Neural cell (in vitro differentiated cells): ENCODE measurements around the gene ESD. TPM values are rescaled to one million over a fixed set of nuclear protein-coding genes. Genes with fewer than 3 reads are reported as not detected.

Experiments used
- H2AFZ ChIP-seq: fragments of 200-600, 300-800 bp; sonication (generic), shearing (Covaris generic); 2 replicates; pipeline ENCODE4 v1.6.0; 2014; ENCODE audit warnings: low read depth, mild to moderate bottlenecking, antibody characterized with exemption, low read length, moderate library complexity
- H3F3A ChIP-seq: fragments of 200-600 bp; shearing (Covaris generic); 2 replicates; pipeline ENCODE4 v1.6.1; 2016; ENCODE audit warnings: mild to moderate bottlenecking, moderate library complexity, mixed read lengths, antibody characterized with exemption, low read length; ENCODE audit not compliant: insufficient read depth, poor library complexity, severe bottlenecking
- H3K27ac ChIP-seq: fragments of 200-600, 300-800 bp; sonication (generic), shearing (Covaris generic); 2 replicates; pipeline ENCODE4 v1.5.1; 2014; ENCODE audit warnings: mild to moderate bottlenecking, low read length, moderate library complexity
- H3K27me3 ChIP-seq: fragments of 300-800, 200-600 bp; sonication (generic), shearing (Covaris generic); 2 replicates; pipeline ENCODE4 v1.6.0; 2014; ENCODE audit warnings: mild to moderate bottlenecking, low read depth, low read length, moderate library complexity; ENCODE audit not compliant: insufficient read depth
- H3K36me3 ChIP-seq: fragments of 300-800, 200-600 bp; sonication (generic), shearing (Covaris generic); 2 replicates; pipeline ENCODE4 v1.5.1; 2014; ENCODE audit warnings: mild to moderate bottlenecking, antibody characterized with exemption, low read length, moderate library complexity; ENCODE audit not compliant: insufficient read depth
- H3K4me2 ChIP-seq: fragments of 300-800, 200-600 bp; sonication (generic), shearing (Covaris generic); 2 replicates; pipeline ENCODE4 v1.6.0; 2014; ENCODE audit warnings: mild to moderate bottlenecking, low read length
- H3K4me3 ChIP-seq: fragments of 300-800, 200-600 bp; sonication (generic), shearing (Covaris generic); 2 replicates; pipeline ENCODE4 v1.5.1; 2014; ENCODE audit warnings: mild to moderate bottlenecking, low read length, moderate library complexity
- H3K79me2 ChIP-seq: fragments of 200-600 bp; shearing (Covaris generic); replicated peaks from 2 replicates; pipeline ENCODE4 v1.6.0; 2014; ENCODE audit warnings: mild to moderate bottlenecking, low read length, moderate library complexity; ENCODE audit not compliant: insufficient read depth
- H3K9ac ChIP-seq: fragments of 300-800, 200-600 bp; sonication (generic), shearing (Covaris generic); 2 replicates; pipeline ENCODE4 v1.6.1; 2016; ENCODE audit warnings: mild to moderate bottlenecking, low read length, mixed read lengths
- H3K9me2 ChIP-seq: fragments of 200-600 bp; shearing (Covaris generic); 2 replicates; pipeline ENCODE4 v1.6.1; 2016; ENCODE audit warnings: mild to moderate bottlenecking, low read length, mixed read lengths; ENCODE audit not compliant: insufficient read depth
- H3K9me3 ChIP-seq: fragments of 200-600, 300-800 bp; sonication (generic), shearing (Covaris generic); 2 replicates; pipeline ENCODE4 v1.6.1; 2016; ENCODE audit warnings: mild to moderate bottlenecking, mixed run types, low read length, moderate library complexity, mixed read lengths
- H4K20me1 ChIP-seq: fragments of 200-600 bp; shearing (Covaris generic); 2 replicates; pipeline ENCODE4 v1.6.1; 2016; ENCODE audit warnings: mild to moderate bottlenecking, mixed run types; ENCODE audit not compliant: insufficient read depth
- CTCF ChIP-seq: fragments of 450-650 bp; IDR thresholded peaks from 2 replicates; pipeline ENCODE4 v1.5.1; 2014; ENCODE audit warnings: antibody characterized with exemption, mild to moderate bottlenecking, moderate library complexity; ENCODE audit not compliant: poor library complexity, severe bottlenecking
- EP300 ChIP-seq: fragments of 450-650 bp; conservative IDR thresholded peaks from 2 replicates; pipeline ENCODE4 v1.6.1; 2014; ENCODE audit warnings: antibody characterized with exemption, mild to moderate bottlenecking, moderate library complexity; ENCODE audit not compliant: poor library complexity, severe bottlenecking
- EZH2 ChIP-seq: fragments of 200-600, 300-800 bp; shearing (Covaris generic), sonication (generic); IDR thresholded peaks from 2 replicates; pipeline ENCODE4 v1.6.1; 2014; ENCODE audit warnings: antibody characterized with exemption, low read length, borderline replicate concordance, mild to moderate bottlenecking; ENCODE audit not compliant: insufficient read depth, poor library complexity, severe bottlenecking
- MXI1 ChIP-seq: fragments of 450-650 bp; conservative IDR thresholded peaks from 2 replicates; pipeline ENCODE4 v1.6.1; 2014; ENCODE audit warnings: antibody characterized with exemption, mild to moderate bottlenecking; ENCODE audit not compliant: poor library complexity, severe bottlenecking
- POLR2AphosphoS5 ChIP-seq: IDR thresholded peaks from 2 replicates; pipeline ENCODE4 v1.6.1; 2012
- RAD21 ChIP-seq: fragments of 450-650 bp; conservative IDR thresholded peaks from 2 replicates; pipeline ENCODE4 v1.6.1; 2014; ENCODE audit warnings: antibody characterized with exemption, mild to moderate bottlenecking, moderate library complexity
- SMC3 ChIP-seq: fragments of 450-650 bp; conservative IDR thresholded peaks from 2 replicates; pipeline ENCODE4 v1.6.1; 2014; ENCODE audit warnings: antibody characterized with exemption, mild to moderate bottlenecking, moderate library complexity; ENCODE audit not compliant: poor library complexity
- TAF1 ChIP-seq: IDR thresholded peaks from 2 replicates; pipeline ENCODE4 v1.6.1; 2012; ENCODE audit warnings: low read depth
- polyA plus RNA-seq: library from polyadenylated mRNA; depleted of rRNA; stranded (reverse); fragments of >200 nt; gene quantifications from 2 replicates; pipeline ENCODE4 v1.2.3, GENCODE V29; 2014
- TF ChIP-seq, protein P1 (sequence below): IDR thresholded peaks from 2 replicates; pipeline ENCODE4 v1.6.1; 2012; ENCODE audit warnings: borderline replicate concordance

ESD gene
- polyA plus RNA-seq, 1 donor from 2014 or later: 94.6 TPM

DNA sequence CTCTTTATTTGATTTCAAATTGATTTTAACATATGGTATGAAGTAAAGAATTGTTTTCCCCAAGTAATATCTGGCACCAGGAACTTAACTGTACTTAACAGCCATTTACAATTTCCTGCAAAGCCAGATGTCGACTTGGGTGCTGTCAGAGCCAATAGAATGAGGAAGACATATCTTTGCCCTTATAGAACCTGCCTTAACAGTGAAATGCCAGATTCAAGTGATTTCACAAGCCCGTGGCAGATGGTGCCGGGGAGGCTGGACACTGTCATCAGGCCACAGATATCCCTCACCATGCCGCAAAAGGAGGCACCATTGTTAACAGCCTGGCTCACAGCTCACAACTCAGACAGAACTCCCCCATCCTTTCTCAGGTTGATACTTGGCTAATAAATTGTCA is 48.7 kb downstream of the ESD start:
- no peaks in the 10 kb centered on the region for H3F3A ChIP-seq
- H3K9me3 ChIP-seq: no peaks in the 10 kb centered on the region
- no peak overlapping the region for H3K27ac ChIP-seq
- H3K9ac ChIP-seq: no peak overlapping the region
- H3K36me3 ChIP-seq: no peaks in the 10 kb centered on the region
- H3K4me2 ChIP-seq: no peak overlapping the region
- H2AFZ ChIP-seq: no peak overlapping the region
- H3K79me2 ChIP-seq: no peaks in the 10 kb centered on the region
- H3K27me3 ChIP-seq: no peaks in the 10 kb centered on the region
- TF ChIP-seq EZH2 (no peak), SMC3 (no peak), POLR2AphosphoS5 (no peak), RAD21 (no peak), EP300 (no peak), TAF1 (no peak), CTCF (no peak), MXI1 (no peak)
- TF ChIP-seq, protein P1, sequence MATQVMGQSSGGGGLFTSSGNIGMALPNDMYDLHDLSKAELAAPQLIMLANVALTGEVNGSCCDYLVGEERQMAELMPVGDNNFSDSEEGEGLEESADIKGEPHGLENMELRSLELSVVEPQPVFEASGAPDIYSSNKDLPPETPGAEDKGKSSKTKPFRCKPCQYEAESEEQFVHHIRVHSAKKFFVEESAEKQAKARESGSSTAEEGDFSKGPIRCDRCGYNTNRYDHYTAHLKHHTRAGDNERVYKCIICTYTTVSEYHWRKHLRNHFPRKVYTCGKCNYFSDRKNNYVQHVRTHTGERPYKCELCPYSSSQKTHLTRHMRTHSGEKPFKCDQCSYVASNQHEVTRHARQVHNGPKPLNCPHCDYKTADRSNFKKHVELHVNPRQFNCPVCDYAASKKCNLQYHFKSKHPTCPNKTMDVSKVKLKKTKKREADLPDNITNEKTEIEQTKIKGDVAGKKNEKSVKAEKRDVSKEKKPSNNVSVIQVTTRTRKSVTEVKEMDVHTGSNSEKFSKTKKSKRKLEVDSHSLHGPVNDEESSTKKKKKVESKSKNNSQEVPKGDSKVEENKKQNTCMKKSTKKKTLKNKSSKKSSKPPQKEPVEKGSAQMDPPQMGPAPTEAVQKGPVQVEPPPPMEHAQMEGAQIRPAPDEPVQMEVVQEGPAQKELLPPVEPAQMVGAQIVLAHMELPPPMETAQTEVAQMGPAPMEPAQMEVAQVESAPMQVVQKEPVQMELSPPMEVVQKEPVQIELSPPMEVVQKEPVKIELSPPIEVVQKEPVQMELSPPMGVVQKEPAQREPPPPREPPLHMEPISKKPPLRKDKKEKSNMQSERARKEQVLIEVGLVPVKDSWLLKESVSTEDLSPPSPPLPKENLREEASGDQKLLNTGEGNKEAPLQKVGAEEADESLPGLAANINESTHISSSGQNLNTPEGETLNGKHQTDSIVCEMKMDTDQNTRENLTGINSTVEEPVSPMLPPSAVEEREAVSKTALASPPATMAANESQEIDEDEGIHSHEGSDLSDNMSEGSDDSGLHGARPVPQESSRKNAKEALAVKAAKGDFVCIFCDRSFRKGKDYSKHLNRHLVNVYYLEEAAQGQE: no peak
- no peaks in the 10 kb centered on the region for H4K20me1 ChIP-seq
- H3K4me3 ChIP-seq: no peak overlapping the region
- no peaks in the 10 kb centered on the region for H3K9me2 ChIP-seq

DNA sequence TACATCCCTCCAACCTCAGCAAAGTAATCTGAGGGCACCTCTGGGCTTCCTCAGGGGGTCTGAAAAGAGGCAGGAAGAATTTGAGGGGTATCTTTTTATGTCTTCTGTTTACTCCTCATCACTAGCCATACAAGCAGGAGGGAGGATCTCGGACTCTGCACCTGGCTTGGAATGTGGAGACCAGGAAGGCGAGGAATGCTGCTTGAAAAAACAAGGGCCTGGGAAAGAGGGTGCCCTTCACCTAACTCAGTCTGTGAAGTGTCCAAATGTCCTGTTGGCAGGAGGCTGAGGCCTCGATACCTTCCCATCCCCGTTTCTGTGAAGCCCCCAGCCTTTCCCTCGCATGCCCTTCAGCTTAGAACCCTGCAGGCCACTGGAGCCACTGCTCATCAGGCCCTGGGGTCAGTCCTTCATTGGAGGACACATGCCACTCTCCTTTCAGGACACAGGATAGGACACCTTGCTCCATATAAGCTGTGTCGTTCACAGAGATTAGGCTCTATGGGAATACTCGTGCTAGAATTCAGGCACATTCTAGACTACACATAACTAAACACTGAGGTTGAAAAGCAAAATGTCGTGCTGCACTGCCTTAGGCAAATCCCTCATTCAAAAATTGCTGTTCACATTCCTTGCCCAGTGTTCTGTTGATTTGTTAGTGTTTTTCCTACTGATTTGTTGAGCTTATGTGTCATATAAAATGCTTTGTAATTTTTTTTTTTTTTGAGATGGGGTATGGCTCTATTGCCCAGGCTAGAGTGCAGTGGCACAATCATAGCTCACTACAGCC is 49.7 kb downstream of the ESD start:
- H3F3A ChIP-seq: no peaks in the 10 kb centered on the region
- TF ChIP-seq SMC3 (no peak), MXI1 (no peak), RAD21 (no peak)
- no peak overlapping the region for H3K4me3 ChIP-seq
- no peaks in the 10 kb centered on the region for H3K79me2 ChIP-seq
- H3K27ac ChIP-seq: no peak overlapping the region
- no peaks in the 10 kb centered on the region for H3K36me3 ChIP-seq
- H4K20me1 ChIP-seq: no peaks in the 10 kb centered on the region
- H3K27me3 ChIP-seq: no peaks in the 10 kb centered on the region
- H3K9ac ChIP-seq: no peak overlapping the region
- H2AFZ ChIP-seq: no peak overlapping the region
- no peak overlapping the region for H3K4me2 ChIP-seq
- no peaks in the 10 kb centered on the region for H3K9me2 ChIP-seq
- no peaks in the 10 kb centered on the region for H3K9me3 ChIP-seq
